Activated CD4-positive, CD25-positive, alpha-beta regulatory T cell (primary cell): ENCODE measurements around the gene TACC3.

Experiments used
- DNase-seq, 4 experiments: peaks; one replicate each; lab custom pipeline; 2025; lab: John Stamatoyannopoulos, UW

TACC3 gene

GRCh38 chr4:1703867-1704266, 17.5 kb upstream of the TACC3 start:
- DNase-seq: no peak

GRCh38 chr4:1705732-1706131, 15.6 kb upstream of the TACC3 start:
- DNase-seq: no peak

- no peak for DNase-seq
Observed at GRCh38 chr4:1706358-1706757, 15.0 kb upstream of the TACC3 start.

- DNase-seq: no peak
Observed at GRCh38 chr4:1708581-1708980, 12.7 kb upstream of the TACC3 start.

GRCh38 chr4:1711055-1711570, 10.2 kb upstream of the TACC3 start:
- no peak for DNase-seq

- DNase-seq: peak in 1 of 4 experiments; percentile 71
Observed at GRCh38 chr4:1711571-1712215, 9.6 kb upstream of the TACC3 start.

- DNase-seq: peak; percentile 95 to 99 (median 98)
Observed at GRCh38 chr4:1712216-1713002, 8.9 kb upstream of the TACC3 start, which contains the start of gene SLBP. TSS of gene SLBP (minus strand) at chr4:1712319. CDS start at chr4:1712188, 131 bp downstream.

- DNase-seq: no peak
Observed at GRCh38 chr4:1713003-1713851, 8.1 kb upstream of the TACC3 start.

- no peak for DNase-seq
Observed at GRCh38 chr4:1714303-1715001, 6.9 kb upstream of the TACC3 start.

GRCh38 chr4:1715002-1715758, 6.1 kb upstream of the TACC3 start:
- no peak for DNase-seq

- no peak for DNase-seq
Observed at GRCh38 chr4:1716065-1716945, 5.0 kb upstream of the TACC3 start.

GRCh38 chr4:1717129-1718094, 3.9 kb upstream of the TACC3 start:
- DNase-seq: no peak

- DNase-seq: no peak
Observed at GRCh38 chr4:1718095-1718850, 3.0 kb upstream of the TACC3 start.

GRCh38 chr4:1720163-1720983, 948 bp upstream of the TACC3 start:
- DNase-seq: no peak

- no peak for DNase-seq
Observed at GRCh38 chr4:1721666-1722550, 587 bp downstream of the TACC3 start.

- no peak for DNase-seq
Observed at GRCh38 chr4:1722551-1723118, 1.3 kb downstream of the TACC3 start.
